DND-41 (cell line): ENCODE results near the gene CYP2U1.

Source experiments
- EZH2 ChIP-seq: IDR thresholded peaks from 3 replicates; pipeline ENCODE4 v1.6.1; 2012; ENCODE audit warnings: borderline replicate concordance, low read depth, mild to moderate bottlenecking, moderate library complexity, low read length, inconsistent platforms; ENCODE audit not compliant: severe bottlenecking
- TF ChIP-seq, protein P1 (sequence below): IDR thresholded peaks from 2 replicates; pipeline ENCODE4 v1.5.1; 2012; ENCODE audit warnings: borderline replicate concordance, low read length, moderate library complexity, mild to moderate bottlenecking; ENCODE audit not compliant: poor library complexity, severe bottlenecking; ENCODE audit errors: extremely low read depth

DNA sequence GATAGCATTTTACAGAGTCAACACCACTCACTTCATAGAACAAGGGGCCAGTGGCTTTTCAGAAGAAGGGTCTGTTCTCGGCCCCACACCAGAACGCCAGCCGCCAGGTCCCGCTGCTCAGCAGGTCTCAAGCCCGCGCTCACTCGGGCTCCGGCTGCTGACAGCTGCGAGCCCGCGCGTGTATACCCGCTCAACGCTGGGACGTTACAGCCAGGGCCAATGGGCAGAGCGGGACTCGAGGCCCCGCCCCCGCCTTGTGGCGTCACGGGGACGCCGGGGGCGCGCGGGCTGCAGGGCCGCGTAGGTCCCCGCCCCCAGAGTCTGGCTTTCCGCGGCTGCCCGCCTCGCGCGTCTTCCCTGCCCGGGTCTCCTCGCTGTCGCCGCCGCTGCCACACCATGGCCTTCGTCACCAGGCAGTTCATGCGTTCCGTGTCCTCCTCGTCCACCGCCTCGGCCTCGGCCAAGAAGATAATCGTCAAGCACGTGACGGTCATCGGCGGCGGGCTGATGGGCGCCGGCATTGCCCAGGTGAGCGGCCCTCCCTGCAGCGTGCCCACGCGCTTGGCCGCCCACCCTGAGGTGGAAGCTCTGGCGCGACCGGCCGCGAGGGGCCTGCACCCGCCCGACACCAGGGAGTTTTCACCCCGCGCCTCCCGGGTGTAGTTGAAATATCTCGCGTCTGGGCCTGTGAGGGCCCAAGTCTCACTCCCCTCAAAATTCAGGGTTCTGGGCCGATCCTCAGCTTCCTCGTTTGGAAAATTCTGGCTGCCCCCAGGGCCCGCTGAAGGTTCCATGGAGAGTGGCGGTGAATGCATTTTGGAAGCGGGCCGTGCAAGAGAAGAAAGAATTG is 58.4 kb downstream of the CYP2U1 start, which contains the start of gene HADH:
- no peak for TF ChIP-seq EZH2
- TF ChIP-seq, protein P1, sequence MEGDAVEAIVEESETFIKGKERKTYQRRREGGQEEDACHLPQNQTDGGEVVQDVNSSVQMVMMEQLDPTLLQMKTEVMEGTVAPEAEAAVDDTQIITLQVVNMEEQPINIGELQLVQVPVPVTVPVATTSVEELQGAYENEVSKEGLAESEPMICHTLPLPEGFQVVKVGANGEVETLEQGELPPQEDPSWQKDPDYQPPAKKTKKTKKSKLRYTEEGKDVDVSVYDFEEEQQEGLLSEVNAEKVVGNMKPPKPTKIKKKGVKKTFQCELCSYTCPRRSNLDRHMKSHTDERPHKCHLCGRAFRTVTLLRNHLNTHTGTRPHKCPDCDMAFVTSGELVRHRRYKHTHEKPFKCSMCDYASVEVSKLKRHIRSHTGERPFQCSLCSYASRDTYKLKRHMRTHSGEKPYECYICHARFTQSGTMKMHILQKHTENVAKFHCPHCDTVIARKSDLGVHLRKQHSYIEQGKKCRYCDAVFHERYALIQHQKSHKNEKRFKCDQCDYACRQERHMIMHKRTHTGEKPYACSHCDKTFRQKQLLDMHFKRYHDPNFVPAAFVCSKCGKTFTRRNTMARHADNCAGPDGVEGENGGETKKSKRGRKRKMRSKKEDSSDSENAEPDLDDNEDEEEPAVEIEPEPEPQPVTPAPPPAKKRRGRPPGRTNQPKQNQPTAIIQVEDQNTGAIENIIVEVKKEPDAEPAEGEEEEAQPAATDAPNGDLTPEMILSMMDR: no peak
